Measurements from ENCODE around the gene SCAF1.
A peak's percentile ranks its signal among the peaks of the same experiment; 100 is the strongest.

SCAF1 gene

DNA sequence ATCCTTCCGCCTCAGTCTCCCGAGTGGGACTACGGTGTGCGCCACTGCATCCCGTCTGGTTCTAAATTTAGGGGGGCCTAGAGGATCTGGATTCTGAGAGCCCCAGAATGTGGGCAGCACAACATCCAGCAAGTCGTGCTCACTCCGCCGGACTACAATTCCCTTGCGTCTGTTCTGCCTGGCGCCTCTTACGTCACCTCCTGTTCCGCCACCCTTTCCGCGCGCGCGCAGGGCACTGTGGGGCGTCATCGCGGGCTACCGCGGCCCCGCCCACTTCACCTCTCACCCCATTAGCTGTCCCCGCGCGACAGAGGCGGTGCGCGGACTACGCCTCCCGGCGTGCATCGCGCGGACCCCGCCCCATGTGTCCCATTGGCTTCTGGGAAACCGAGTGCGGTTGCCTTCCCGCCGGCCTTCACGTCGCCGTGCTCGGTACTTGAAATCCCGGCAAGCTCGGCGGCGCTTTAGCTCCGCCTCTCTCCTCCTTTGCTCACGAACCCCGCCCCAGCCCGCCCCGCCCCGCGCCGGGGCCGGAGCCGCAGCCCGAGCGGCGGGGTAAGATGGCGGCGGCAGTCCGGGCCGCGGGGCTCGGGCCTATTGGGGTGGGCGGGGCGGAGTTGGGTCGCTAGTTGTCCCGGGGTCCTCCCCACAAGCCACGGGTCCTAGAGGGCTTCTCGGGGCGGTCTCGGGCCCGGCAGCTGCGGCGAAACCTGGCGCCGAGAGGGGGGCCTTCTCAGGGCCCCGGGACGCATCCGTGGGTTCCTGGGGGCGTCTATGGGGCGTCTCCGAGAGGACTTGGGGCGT, at the start of gene SCAF1:
Gene SCAF1 (plus strand): TSS at position 522 of the 804 bp plus-strand sequence. CDS start 2,818 bp downstream, outside the sequence.
- DNase-seq (ENCODE audit: low read depth): peak; percentile 97

DNA sequence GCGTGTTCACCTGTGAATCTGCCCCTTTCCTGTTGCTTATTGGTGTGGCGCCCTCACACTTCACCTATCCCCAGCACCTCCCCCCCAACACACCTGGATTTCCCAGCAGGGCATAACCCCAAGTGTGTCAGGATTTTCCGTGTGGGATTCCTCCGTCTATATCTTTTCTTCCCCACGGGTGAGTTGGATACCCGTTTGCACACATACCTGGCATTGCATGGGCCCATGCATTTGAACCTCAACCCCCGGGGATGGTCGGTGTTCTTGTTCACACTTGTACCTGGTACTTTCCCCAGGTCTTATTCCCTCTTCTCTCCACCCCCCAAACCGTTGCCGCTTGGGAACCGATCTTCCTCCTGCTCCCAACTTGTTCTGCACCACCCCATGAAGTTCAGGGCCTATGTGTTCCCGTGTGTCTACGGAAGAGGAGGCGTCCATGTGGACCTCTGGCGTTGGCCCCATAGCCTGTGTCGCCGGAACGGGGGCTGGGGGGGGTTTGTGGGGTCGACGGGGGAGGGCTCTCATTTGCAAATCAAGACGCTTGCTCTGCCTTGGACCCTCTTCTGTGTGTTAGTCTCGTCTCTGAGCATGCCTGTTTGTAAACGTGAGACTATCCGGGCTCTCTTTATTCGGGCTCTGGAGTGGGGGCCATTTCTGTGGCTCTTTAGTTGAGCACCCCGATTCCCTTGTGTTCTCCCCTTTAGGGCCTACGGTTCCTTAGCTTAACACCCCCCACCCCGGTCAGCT, 49.4 kb upstream of the SCAF1 start:
- DNase-seq (ENCODE audit: low read depth): no peak

GRCh38 chr19:49593233-49594113, 48.5 kb upstream of the SCAF1 start:
- peak; percentile 88 for DNase-seq (ENCODE audit: low read depth)

GRCh38 chr19:49594157-49594992, 47.6 kb upstream of the SCAF1 start:
- DNase-seq (ENCODE audit: low read depth): no peak

DNA sequence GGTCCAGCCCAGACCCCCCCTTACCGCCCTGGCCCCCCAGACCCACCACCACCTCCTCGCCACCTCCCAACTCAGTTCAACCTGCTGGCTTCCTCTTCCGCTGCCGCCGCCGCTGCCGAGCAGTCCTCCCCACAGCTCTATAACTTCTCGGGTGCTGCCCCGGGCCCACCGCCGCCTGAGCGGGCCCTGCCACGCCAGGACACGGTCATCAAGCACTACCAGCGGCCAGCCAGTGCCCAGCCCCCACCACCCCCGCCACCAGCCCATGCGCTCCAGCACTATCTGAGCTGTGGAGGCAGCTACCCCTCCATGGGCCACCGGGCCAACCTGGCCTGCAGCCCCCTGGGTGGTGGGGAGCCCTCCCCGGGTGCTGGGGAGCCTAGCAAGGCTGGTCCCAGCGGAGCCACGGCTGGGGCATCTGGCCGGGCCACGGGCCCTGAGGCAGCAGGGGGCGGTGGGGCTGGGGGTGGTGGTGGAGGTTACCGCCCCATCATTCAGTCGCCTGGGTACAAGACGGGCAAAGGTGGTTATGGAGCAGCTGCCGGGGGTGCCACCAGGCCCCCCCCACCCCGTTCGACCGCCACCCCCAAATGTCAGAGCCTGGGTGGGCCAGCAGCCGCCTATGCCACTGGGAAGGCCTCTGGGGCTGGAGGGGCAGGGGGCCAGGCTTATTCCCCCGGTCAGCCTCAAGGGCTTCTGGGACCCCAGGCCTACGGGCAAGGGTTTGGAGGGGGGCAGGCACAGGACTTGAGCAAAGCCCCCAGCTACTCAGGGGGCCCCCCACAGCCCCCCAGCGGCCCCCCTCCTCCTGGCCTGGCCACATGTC, 46.8 kb upstream of the SCAF1 start:
- no peak for DNase-seq (ENCODE audit: low read depth)

- DNase-seq (ENCODE audit: low read depth): no peak
Observed at GRCh38 chr19:49595819-49596404, 46.1 kb upstream of the SCAF1 start.

DNA sequence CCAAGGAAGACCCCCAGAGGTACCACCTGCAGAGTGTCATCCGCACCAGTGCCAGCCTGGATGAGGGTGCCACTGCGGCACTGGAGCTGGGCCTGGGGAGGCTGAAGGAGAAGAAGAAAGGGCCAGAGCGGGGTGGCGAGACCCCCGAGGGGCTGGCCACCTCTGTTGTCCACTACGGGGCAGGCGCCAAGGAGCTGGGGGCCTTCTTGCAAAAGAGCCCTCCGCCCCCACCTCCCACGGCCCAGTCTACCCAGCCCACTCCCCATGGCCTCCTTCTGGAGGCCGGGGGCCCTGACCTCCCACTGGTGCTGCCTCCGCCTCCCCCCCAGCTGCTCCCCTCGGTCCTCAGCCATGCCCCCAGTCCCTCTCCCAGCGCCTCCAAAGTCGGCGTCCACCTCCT, 45.6 kb upstream of the SCAF1 start:
- no peak for DNase-seq (ENCODE audit: low read depth)

DNA sequence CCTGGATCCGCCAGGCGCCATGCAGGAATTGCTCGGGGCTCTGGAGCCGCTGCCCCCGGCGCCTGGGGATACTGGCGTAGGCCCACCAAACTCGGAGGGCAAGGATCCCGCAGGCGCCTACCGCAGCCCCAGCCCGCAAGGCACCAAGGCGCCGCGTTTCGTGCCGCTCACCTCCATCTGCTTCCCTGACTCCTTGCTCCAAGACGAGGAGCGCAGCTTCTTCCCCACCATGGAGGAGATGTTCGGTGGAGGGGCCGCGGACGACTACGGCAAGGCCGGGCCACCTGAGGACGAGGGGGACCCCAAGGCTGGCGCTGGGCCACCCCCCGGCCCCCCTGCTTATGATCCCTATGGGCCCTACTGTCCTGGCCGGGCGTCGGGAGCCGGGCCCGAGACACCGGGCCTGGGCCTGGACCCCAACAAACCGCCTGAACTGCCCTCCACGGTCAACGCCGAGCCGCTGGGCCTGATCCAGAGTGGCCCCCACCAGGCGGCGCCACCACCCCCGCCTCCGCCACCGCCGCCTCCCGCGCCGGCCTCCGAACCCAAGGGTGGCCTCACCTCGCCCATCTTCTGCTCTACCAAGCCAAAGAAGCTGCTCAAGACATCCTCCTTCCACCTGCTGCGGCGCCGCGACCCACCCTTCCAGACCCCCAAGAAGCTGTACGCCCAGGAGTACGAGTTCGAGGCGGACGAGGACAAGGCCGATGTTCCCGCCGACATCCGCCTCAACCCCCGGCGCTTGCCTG, 44.9 kb upstream of the SCAF1 start:
- DNase-seq (ENCODE audit: low read depth): no peak

GRCh38 chr19:49597703-49597974, 44.4 kb upstream of the SCAF1 start:
- no peak for DNase-seq (ENCODE audit: low read depth)

DNA sequence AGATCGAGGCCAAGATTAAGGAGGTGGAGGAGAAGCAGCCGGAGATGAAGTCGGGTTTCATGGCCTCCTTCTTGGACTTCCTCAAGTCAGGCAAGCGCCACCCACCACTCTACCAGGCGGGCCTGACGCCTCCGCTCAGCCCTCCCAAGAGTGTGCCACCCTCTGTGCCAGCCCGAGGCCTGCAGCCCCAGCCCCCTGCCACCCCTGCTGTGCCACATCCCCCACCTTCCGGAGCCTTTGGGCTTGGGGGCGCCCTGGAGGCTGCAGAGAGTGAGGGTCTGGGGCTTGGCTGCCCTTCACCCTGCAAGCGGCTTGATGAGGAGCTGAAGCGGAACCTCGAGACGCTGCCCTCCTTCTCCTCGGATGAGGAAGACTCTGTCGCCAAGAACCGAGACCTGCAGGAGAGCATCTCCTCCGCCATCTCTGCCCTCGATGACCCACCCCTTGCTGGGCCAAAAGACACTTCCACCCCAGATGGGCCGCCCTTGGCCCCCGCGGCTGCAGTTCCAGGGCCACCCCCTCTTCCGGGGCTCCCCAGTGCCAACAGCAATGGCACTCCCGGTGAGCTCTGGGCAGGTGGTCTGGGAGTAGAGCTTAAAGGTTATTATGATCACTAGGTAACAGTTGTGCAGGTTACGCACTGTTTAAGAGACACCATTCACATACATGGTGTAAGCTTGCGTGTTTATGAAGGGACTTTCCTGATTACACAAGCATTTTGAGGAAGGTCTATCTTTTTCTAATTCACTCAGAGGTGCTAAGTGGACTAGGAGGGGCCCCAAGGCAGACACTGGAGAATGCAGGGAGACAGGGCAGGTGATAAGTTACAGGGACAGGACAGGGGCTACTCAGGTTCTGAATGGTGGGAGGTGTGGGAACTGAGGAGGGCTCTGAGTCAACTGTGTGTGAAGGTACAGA, 42.4 kb upstream of the SCAF1 start:
- DNase-seq (ENCODE audit: low read depth): no peak

GRCh38 chr19:49601482-49602038, 40.4 kb upstream of the SCAF1 start:
- DNase-seq (ENCODE audit: low read depth): no peak

GRCh38 chr19:49602806-49603205, 39.2 kb upstream of the SCAF1 start:
- no peak for DNase-seq (ENCODE audit: low read depth)

- no peak for DNase-seq (ENCODE audit: low read depth)
Observed at GRCh38 chr19:49605605-49606004, 36.4 kb upstream of the SCAF1 start.

- no peak for DNase-seq (ENCODE audit: low read depth)
Observed at GRCh38 chr19:49609499-49610092, 32.4 kb upstream of the SCAF1 start.

- no peak for DNase-seq (ENCODE audit: low read depth)
Observed at GRCh38 chr19:49613374-49613773, 28.6 kb upstream of the SCAF1 start.

DNA sequence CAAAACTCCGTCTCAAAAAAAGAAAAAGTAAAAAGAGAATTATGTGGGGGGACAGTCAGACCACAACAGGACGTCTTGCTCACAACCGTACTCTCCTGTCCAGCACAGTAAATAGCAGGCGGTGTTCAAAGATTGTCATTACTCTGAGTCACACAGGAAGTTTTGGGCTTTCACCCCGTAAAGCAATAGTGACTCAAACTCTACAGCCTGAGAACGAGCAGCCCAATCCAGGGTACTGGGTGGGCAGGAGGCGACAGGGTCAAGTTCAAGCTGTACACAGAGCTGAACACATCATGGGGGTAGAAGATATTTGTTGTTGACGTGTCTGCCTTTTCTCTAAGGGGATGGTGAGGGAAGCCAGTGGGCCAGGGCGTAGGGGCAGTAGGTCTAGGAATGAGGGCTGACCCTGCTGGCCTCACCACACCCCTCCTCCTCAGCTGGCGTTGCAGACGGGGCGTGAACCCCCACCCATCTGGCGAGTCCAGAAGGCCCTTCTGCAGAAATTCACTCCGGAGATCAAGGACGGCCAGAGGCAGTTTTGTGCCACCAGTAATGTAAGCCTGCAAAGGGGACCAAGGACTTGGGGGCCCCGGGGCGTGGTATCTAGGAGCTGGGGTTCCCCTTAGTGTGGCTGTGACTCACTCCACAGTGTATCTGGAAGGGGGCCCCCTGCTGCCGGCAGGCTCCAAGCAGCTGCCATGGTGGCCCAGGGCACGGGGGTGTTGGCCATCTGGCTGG, 27.7 kb upstream of the SCAF1 start:
- DNase-seq (ENCODE audit: low read depth): no peak

DNA sequence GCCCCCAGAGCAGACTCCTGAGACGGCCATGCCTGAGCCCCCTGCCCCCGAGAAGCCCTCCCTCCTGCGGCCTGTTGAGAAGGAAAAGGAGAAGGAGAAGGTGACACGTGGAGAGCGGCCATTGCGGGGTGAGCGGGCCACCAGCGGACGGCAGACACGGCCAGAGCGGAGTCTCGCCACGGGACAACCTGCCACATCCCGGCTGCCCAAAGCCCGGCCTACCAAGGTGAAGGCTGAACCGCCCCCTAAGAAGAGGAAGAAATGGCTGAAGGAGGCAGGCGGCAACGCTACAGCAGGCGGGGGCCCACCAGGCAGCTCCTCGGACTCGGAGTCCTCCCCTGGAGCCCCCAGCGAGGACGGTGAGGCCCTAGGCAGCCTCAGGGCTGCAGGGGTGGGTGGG, 26.1 kb upstream of the SCAF1 start:
- no peak for DNase-seq (ENCODE audit: low read depth)

Measured in activated T-cell treated with anti-CD3 and anti-CD28 coated beads for 1 hour (primary cell).